Panc1 (cell line): Measurements from ENCODE around the gene VWA8.

ENCODE experiments used
- CTCF ChIP-seq: fragments of 450-650 bp; IDR thresholded peaks from 2 replicates; pipeline ENCODE4 v1.5.1; 2017; ENCODE audit warnings: mild to moderate bottlenecking
- POLR2AphosphoS5 ChIP-seq: IDR thresholded peaks from 2 replicates; pipeline ENCODE4 v1.6.1; 2012; ENCODE audit warnings: mild to moderate bottlenecking, low read depth, low read length, moderate library complexity
- REST ChIP-seq, 2 experiments: IDR thresholded peaks; 2 replicates each; pipeline ENCODE4 v1.6.1; 2011 to 2012; ENCODE audit warnings: low read depth in 2 of 2, control low read depth in 1 of 2, low read length in 1 of 2, mild to moderate bottlenecking in 1 of 2, moderate library complexity in 1 of 2; ENCODE audit not compliant: insufficient read depth in 1 of 2
- TCF7L2 ChIP-seq: IDR thresholded peaks from 2 replicates; pipeline ENCODE4 v1.6.1; 2011; ENCODE audit warnings: mild to moderate bottlenecking, low read depth, low read length, inconsistent platforms

- no peak for TF ChIP-seq CTCF
- TF ChIP-seq POLR2AphosphoS5: no peak
- TF ChIP-seq TCF7L2: no peak
- TF ChIP-seq REST (IDR thresholded peaks at IDR 0.05; ENCODE audit: insufficient read depth in 1 of 2, low read depth in 2 of 2, low read length in 1 of 2): no peak
These were observed 4.6 kb downstream of the VWA8 start for GRCh38 chr13:41956272-41956671.
